Lower leg skin (tissue), 3 donors: ENCODE data around the gene LY6G6F.

ENCODE experiments used
- POLR2A ChIP-seq, 2 donors: fragments of 450-650 bp; IDR thresholded peaks; one replicate each; pipeline ENCODE4 v1.6.1; 2016 to 2017; ENCODE audit warnings: antibody characterized with exemption in 2 of 2, mild to moderate bottlenecking in 1 of 2, moderate library complexity in 1 of 2
- TF ChIP-seq, protein P1 (sequence below), 3 donors: fragments of 450-650 bp; IDR thresholded peaks; one replicate each; pipeline ENCODE4 v1.5.1; 2016; ENCODE audit warnings: antibody characterized with exemption in 3 of 3, mild to moderate bottlenecking in 3 of 3, moderate library complexity in 2 of 3

DNA sequence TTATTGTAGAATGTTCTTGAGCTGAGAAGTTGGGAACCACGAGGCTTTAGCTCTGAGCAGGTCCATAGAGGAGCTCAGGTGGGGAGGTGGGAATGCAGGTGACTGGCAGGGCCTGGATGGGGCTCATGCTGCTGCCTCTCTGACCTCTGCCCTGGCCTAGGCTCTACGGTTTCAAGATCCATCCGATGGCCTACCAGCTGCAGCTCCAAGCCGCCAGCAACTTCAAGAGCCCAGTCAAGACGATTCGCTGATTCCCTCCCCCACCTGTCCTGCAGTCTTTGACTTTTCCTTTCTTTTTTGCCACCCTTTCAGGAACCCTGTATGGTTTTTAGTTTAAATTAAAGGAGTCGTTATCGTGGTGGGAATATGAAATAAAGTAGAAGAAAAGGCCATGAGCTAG is 37.0 kb upstream of the LY6G6F start, which contains the start of gene LY6G5B:
- TF ChIP-seq, protein P1, sequence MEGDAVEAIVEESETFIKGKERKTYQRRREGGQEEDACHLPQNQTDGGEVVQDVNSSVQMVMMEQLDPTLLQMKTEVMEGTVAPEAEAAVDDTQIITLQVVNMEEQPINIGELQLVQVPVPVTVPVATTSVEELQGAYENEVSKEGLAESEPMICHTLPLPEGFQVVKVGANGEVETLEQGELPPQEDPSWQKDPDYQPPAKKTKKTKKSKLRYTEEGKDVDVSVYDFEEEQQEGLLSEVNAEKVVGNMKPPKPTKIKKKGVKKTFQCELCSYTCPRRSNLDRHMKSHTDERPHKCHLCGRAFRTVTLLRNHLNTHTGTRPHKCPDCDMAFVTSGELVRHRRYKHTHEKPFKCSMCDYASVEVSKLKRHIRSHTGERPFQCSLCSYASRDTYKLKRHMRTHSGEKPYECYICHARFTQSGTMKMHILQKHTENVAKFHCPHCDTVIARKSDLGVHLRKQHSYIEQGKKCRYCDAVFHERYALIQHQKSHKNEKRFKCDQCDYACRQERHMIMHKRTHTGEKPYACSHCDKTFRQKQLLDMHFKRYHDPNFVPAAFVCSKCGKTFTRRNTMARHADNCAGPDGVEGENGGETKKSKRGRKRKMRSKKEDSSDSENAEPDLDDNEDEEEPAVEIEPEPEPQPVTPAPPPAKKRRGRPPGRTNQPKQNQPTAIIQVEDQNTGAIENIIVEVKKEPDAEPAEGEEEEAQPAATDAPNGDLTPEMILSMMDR (IDR thresholded peaks at IDR 0.05) = no peak
- TF ChIP-seq POLR2A (IDR thresholded peaks at IDR 0.05) = no peak
